Gastrocnemius medialis (tissue), 4 donors: ENCODE results near the gene ZNF319. TPM values are rescaled to one million over a fixed set of nuclear protein-coding genes. Genes with fewer than 3 reads are reported as not detected.

Experiments
- ATAC-seq, 2 donors: fragments of 150-250 bp; one replicate each; pipeline ENCODE4 v1.9.1; 2016
- DNase-seq, 2 donors: peaks; one replicate each; pipeline ENCODE4 v3.0.0-alpha.2; 2019
- H3K27ac ChIP-seq, 4 donors: fragments of 200-600 bp; sonication (generic); 1 replicate in 1 of 4; 2 replicates in 3 of 4; pipeline ENCODE4 v1.5.1; 2016 to 2018; ENCODE audit warnings: mild to moderate bottlenecking in 2 of 4, moderate library complexity in 1 of 4
- H3K27me3 ChIP-seq, 3 donors: fragments of 200-600 bp; sonication (generic) in 2 of 3; 1 replicate in 1 of 3; 2 replicates in 2 of 3; pipeline versions ENCODE4 v1.5.1 to v1.6.0; 2016 to 2019; ENCODE audit warnings: mild to moderate bottlenecking in 1 of 3, moderate library complexity in 1 of 3
- H3K36me3 ChIP-seq, 2 donors: fragments of 200-600 bp; sonication (generic) in 1 of 2; one replicate each; pipeline ENCODE4 v1.5.1; 2017 to 2018
- H3K4me1 ChIP-seq, 2 donors: fragments of 200-600 bp; sonication (generic) in 1 of 2; one replicate each; pipeline ENCODE4 v1.5.1; 2016 to 2017; ENCODE audit warnings: mild to moderate bottlenecking in 2 of 2
- H3K4me3 ChIP-seq, 4 donors: fragments of 200-600 bp; sonication (generic) in 3 of 4; 1 replicate in 1 of 4; 2 replicates in 3 of 4; pipeline ENCODE4 v1.5.1; 2016 to 2019; ENCODE audit warnings: mild to moderate bottlenecking in 2 of 4
- H3K9me3 ChIP-seq, 3 donors: fragments of 200-600 bp; sonication (generic) in 2 of 3; 1 replicate in 1 of 3; 2 replicates in 2 of 3; pipeline ENCODE4 v1.5.1; 2016 to 2019
- POLR2A ChIP-seq, 2 donors: fragments of 450-650 bp; IDR thresholded peaks; one replicate each; pipeline ENCODE4 v1.6.1; 2017; ENCODE audit warnings: antibody characterized with exemption in 2 of 2, mild to moderate bottlenecking in 2 of 2, moderate library complexity in 2 of 2
- in situ Hi-C, 4 donors: fragments of 200-750 bp; cut with MboI; loops; one replicate each; pipeline versions ENCODE4 v1.15.0 to v1.8.0; 2017; ENCODE audit warnings: low sequenced_read_pairs in 4 of 4
- intact Hi-C: fragments of 100-400 bp; cut with DNase I; formaldehyde crosslinking; loops from one replicate; pipeline ENCODE4 v1.15.1; 2023; ENCODE audit warnings: low total_unique reads
- total RNA-seq, 4 donors: library from RNA; depleted of rRNA; stranded (reverse); fragments of >200 nt; gene quantifications; one replicate each; pipeline versions ENCODE4 v1.1.0 to v1.2.3, GENCODE V29; 2016
- TF ChIP-seq, protein P1 (sequence below), 5 experiments: fragments of 450-650 bp in 3 of 5; fragments of 200-600 bp in 2 of 5; sonication (generic) in 2 of 5; IDR thresholded peaks in 4 of 5; conservative IDR thresholded peaks in 1 of 5; 1 replicate in 4 of 5; 2 replicates in 1 of 5; pipeline ENCODE4 v1.5.1; 2016 to 2019; ENCODE audit warnings: antibody characterized with exemption in 5 of 5, mild to moderate bottlenecking in 3 of 5, moderate library complexity in 3 of 5

ZNF319 gene
- total RNA-seq, 4 donors from 2014 or later = 4.4 to 7.5 (median 6.7) TPM

DNA sequence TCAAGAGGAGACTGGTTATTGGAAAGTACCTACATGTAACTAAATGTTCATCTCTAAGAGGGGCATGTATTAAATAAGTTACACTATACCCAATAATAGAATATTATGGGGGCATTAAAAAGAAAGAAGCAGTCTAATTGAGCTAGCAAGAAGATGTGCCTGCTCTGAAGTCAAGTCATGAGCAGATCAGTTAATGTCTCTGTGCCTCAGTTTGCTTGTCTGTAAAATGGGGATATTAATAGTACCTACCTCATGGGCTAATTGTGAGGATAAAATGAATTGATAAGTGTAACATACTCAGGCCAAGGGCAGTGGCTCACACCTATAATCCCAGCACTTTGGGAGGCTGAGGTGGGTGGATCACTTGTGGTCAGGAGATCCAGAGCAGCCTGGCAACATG lies 32.6 kb downstream of the ZNF319 start:
- in situ Hi-C loops = no loop called here

DNA sequence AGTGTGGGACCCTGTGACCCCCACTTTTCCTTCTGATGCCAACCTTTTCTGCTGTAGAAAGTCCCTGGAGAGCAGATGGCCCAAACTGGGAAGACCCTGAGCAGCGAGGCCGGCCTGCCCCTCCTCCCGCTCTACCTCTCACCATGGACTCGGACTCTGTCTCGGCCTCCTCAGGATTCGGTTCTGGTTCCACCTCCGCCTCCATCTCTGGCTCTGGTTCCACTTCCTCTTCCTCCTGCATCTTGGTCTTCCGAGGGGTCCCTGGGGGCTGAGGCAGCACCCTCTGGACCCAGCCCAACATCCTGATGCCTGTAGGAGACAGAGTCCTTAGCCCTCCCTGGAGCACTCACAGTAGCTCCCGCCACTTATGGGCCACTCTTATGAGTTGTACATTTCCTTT lies 33.5 kb downstream of the ZNF319 start:
- Histone ChIP-seq H3K27ac (no peak overlapping the region), H3K9me3 (no peaks in the 10 kb centered on the region), H3K4me3 (no peak overlapping the region), H3K27me3 (peaks cover 0 to 2% (median 0%) of the 10 kb centered on the region in 3 donors), H3K4me1 (no peaks in the 10 kb centered on the region), H3K36me3 (no peaks in the 10 kb centered on the region)
- no peak for DNase-seq
- no peak for ATAC-seq
- in situ Hi-C loops = no loop called here
- TF ChIP-seq, protein P1, sequence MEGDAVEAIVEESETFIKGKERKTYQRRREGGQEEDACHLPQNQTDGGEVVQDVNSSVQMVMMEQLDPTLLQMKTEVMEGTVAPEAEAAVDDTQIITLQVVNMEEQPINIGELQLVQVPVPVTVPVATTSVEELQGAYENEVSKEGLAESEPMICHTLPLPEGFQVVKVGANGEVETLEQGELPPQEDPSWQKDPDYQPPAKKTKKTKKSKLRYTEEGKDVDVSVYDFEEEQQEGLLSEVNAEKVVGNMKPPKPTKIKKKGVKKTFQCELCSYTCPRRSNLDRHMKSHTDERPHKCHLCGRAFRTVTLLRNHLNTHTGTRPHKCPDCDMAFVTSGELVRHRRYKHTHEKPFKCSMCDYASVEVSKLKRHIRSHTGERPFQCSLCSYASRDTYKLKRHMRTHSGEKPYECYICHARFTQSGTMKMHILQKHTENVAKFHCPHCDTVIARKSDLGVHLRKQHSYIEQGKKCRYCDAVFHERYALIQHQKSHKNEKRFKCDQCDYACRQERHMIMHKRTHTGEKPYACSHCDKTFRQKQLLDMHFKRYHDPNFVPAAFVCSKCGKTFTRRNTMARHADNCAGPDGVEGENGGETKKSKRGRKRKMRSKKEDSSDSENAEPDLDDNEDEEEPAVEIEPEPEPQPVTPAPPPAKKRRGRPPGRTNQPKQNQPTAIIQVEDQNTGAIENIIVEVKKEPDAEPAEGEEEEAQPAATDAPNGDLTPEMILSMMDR (IDR thresholded peaks at IDR 0.05 in 4 of 5, conservative IDR thresholded peaks at IDR 0.05 in 1 of 5) = no peak
- no peak for TF ChIP-seq POLR2A (IDR thresholded peaks at IDR 0.05)
- intact Hi-C loops = no loop called here

More for the DNA sequence above, 32.6 kb downstream of the ZNF319 start:
- no peaks in the 10 kb centered on the region for H3K9me3 ChIP-seq
- intact Hi-C loops = no loop called here
- H3K4me1 ChIP-seq = no peaks in the 10 kb centered on the region
- DNase-seq = no peak
- H3K36me3 ChIP-seq = no peaks in the 10 kb centered on the region
- H3K27me3 ChIP-seq = peaks cover 0 to 3% (median 0%) of the 10 kb centered on the region in 3 donors
- TF ChIP-seq, protein P1 (IDR thresholded peaks at IDR 0.05 in 4 of 5, conservative IDR thresholded peaks at IDR 0.05 in 1 of 5) = no peak
- no peak overlapping the region for H3K4me3 ChIP-seq
- ATAC-seq = no peak
- no peak overlapping the region for H3K27ac ChIP-seq

DNA sequence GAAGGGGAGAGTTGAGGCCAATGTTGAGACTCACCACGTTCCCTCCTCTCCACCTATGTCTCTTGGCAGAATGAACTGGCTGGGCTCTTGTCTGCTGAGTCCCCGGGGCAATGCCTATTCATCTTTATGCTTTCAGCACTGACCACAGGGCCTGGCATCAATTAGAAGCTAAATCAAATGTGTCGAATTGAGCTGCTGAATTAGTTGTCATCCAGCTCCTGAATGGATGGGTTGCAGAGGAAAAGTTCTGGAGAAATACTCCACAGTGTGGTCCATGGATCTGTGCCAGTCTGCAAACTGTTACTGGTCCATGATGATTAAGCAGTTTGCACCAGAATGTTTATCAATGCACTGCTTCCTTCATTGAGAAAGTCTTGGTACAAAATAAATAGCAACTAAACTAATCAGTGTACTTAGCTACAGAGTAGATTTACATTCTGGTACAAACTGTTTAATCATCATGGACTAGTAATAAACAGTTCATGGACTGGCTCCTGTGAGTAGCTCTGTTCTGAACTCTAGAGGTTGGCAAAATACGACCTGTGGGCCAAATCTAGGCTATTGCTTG lies 34.2 kb downstream of the ZNF319 start:
- Histone ChIP-seq H3K36me3 (no peaks in the 10 kb centered on the region), H3K27ac (no peak overlapping the region), H3K4me3 (no peak overlapping the region), H3K27me3 (no peaks in the 10 kb centered on the region), H3K9me3 (no peaks in the 10 kb centered on the region), H3K4me1 (no peaks in the 10 kb centered on the region)
- intact Hi-C loops = no loop called here
- in situ Hi-C loops = no loop called here
- DNase-seq (no peak), ATAC-seq (no peak)
- no peak for TF ChIP-seq POLR2A (IDR thresholded peaks at IDR 0.05)
- TF ChIP-seq, protein P1 (IDR thresholded peaks at IDR 0.05 in 4 of 5, conservative IDR thresholded peaks at IDR 0.05 in 1 of 5) = no peak

DNA sequence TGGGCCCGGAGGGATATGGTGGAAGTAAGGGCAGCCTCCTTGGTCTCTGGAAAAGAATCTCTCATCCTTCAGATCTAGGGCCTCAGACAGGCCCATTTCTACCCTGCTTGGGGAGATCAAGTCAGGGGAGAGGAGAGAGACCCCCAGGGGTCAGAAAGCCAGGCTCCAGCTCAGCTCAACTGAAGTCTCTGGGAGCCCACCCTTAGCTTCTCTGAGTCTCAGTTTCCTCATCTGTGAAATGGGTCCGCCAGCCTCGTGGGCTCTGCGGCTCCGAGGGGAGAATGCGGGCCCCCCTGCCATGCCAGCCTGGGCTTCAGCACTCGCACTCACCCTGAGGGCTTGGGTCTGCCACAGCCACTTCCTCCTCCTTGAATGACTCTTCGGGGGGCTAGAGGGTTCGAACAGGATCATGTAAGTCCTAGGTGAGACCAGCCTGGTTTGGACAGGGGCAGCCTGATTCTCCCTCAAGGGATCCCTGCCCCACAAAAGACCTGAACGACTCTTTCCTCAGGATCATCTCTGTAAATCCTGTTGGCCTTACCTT lies 36.2 kb downstream of the ZNF319 start:
- DNase-seq (no peak), ATAC-seq (no peak)
- no peaks in the 10 kb centered on the region for H3K9me3 ChIP-seq
- no peaks in the 10 kb centered on the region for H3K27me3 ChIP-seq
- H3K4me3 ChIP-seq = no peak overlapping the region
- H3K36me3 ChIP-seq = no peaks in the 10 kb centered on the region
- H3K4me1 ChIP-seq = no peaks in the 10 kb centered on the region
- intact Hi-C loops (no loop called here), in situ Hi-C loops (no loop called here)
- no peak for TF ChIP-seq POLR2A (IDR thresholded peaks at IDR 0.05)
- TF ChIP-seq, protein P1 (IDR thresholded peaks at IDR 0.05 in 4 of 5, conservative IDR thresholded peaks at IDR 0.05 in 1 of 5) = no peak
- H3K27ac ChIP-seq = no peak overlapping the region

DNA sequence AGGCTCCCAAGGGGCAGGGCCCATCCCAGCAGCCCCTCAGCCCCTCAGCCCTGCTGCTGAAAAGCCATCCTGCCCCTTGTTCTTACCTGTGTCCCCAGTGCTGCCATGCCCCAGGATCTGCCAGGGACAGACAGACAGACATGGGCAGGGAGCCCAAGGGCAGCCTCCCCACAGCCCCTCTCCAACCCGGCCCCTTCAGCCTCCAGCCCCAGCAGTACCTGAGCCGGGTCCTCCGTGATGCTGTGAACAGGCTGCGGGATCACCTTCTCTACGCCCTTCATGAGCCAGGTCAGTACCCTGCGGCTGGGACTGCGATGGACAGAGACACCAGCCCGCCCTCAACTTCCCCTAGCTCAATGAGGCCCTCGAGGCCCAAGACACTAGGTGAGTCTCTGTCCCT lies 37.7 kb downstream of the ZNF319 start:
- intact Hi-C loops (no loop called here), in situ Hi-C loops (no loop called here)
- H3K27me3 ChIP-seq = no peaks in the 10 kb centered on the region
- H3K27ac ChIP-seq = no peak overlapping the region
- H3K36me3 ChIP-seq = no peaks in the 10 kb centered on the region
- no peaks in the 10 kb centered on the region for H3K4me1 ChIP-seq
- no peak overlapping the region for H3K4me3 ChIP-seq
- ATAC-seq (no peak), DNase-seq (no peak)
- no peaks in the 10 kb centered on the region for H3K9me3 ChIP-seq
- TF ChIP-seq POLR2A (IDR thresholded peaks at IDR 0.05) = no peak
- TF ChIP-seq, protein P1 (IDR thresholded peaks at IDR 0.05 in 4 of 5, conservative IDR thresholded peaks at IDR 0.05 in 1 of 5) = no peak
